Ishikawa (cell line): ENCODE results near the gene SVEP1.

Experiments
- CEBPB ChIP-seq: IDR thresholded peaks from 2 replicates; pipeline ENCODE4 v1.6.1; 2012
- CREB1 ChIP-seq: IDR thresholded peaks from 2 replicates; pipeline ENCODE4 v1.6.1; 2012; ENCODE audit warnings: low read depth
- EGR1 ChIP-seq: IDR thresholded peaks from 2 replicates; pipeline ENCODE4 v1.6.1; 2012
- EP300 ChIP-seq: IDR thresholded peaks from 2 replicates; pipeline ENCODE4 v1.6.1; 2012; ENCODE audit warnings: borderline replicate concordance
- FOXM1 ChIP-seq: IDR thresholded peaks from 2 replicates; pipeline ENCODE4 v1.6.1; 2012; ENCODE audit warnings: low read depth, borderline replicate concordance
- MAX ChIP-seq: IDR thresholded peaks from 2 replicates; pipeline ENCODE4 v1.6.1; 2012
- NFIC ChIP-seq: IDR thresholded peaks from 2 replicates; pipeline ENCODE4 v1.6.1; 2012
- RAD21 ChIP-seq: IDR thresholded peaks from 2 replicates; pipeline ENCODE4 v1.6.1; 2012; ENCODE audit warnings: low read depth
- REST ChIP-seq: IDR thresholded peaks from 2 replicates; pipeline ENCODE4 v1.6.1; 2012; ENCODE audit warnings: low read depth, mild to moderate bottlenecking
- TAF1 ChIP-seq: IDR thresholded peaks from 2 replicates; pipeline ENCODE4 v1.6.1; 2012; ENCODE audit warnings: low read depth, mild to moderate bottlenecking
- TCF12 ChIP-seq: IDR thresholded peaks from 2 replicates; pipeline ENCODE4 v1.6.1; 2012; ENCODE audit warnings: low read depth
- TEAD4 ChIP-seq: IDR thresholded peaks from 2 replicates; pipeline ENCODE4 v1.6.1; 2012
- USF1 ChIP-seq: IDR thresholded peaks from 2 replicates; pipeline ENCODE4 v1.6.1; 2012
- YY1 ChIP-seq: IDR thresholded peaks from 2 replicates; pipeline ENCODE4 v1.6.1; 2012; ENCODE audit warnings: low read depth
- ZBTB7A ChIP-seq: IDR thresholded peaks from 2 replicates; pipeline ENCODE4 v1.6.1; 2012; ENCODE audit warnings: low read depth

The SVEP1 gene

GRCh38 chr9:110531776-110532175, 47.8 kb downstream of the SVEP1 start:
- TF ChIP-seq TEAD4 (no peak), TAF1 (no peak), USF1 (no peak), FOXM1 (no peak), CEBPB (no peak), RAD21 (no peak), REST (no peak), CREB1 (no peak), TCF12 (no peak), ZBTB7A (no peak), EP300 (no peak)

- TF ChIP-seq YY1 (no peak), TEAD4 (no peak), TCF12 (no peak), ZBTB7A (no peak), EGR1 (no peak), USF1 (no peak), FOXM1 (no peak), EP300 (no peak), CEBPB (no peak), REST (no peak), RAD21 (no peak), CREB1 (no peak), TAF1 (no peak), MAX (no peak), NFIC (no peak)
These were observed 50.9 kb downstream of the SVEP1 start for GRCh38 chr9:110528645-110529044.

GRCh38 chr9:110526426-110526825, 53.1 kb downstream of the SVEP1 start:
- TF ChIP-seq NFIC (no peak), REST (no peak), RAD21 (no peak), MAX (no peak), EGR1 (no peak), USF1 (no peak), TAF1 (no peak), FOXM1 (no peak), CEBPB (no peak), YY1 (no peak), CREB1 (no peak), EP300 (no peak)

GRCh38 chr9:110521206-110521605, 58.3 kb downstream of the SVEP1 start:
- TF ChIP-seq MAX (no peak), TEAD4 (no peak), EGR1 (no peak), ZBTB7A (no peak)
